ENCODE results near the gene DOK7. TPM values are rescaled to one million over a fixed set of nuclear protein-coding genes. Genes with fewer than 3 reads are reported as not detected.
"Not testable (repeated sequence)": the region's sequence is repeated elsewhere in the genome, so short reads cannot be mapped to it uniquely, and the experiment has no call there.

DOK7 gene
- polyA plus RNA-seq, 1 donor (not counting 4 experiments of a cell fraction or from before 2014, with no cell fraction given): 0.13 TPM

DNA sequence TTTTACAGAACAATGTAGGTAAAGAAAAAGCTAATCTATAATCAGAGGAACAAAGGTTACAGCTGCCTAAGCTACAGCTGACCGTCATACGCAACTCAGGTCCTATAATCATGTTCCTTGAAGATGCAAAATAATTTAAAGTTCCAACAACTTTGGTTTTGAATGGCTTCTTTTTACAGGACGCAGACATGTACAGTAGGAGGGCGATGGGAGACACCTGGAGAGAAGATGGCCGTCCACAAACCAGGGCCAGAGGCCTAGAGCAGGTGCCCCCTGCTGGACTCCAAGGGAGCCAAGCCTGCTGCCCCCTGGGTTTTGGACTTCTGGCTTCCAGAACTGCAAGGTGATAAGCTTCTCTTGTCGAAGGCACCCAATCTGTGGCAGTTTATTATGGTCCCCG lies 10.7 kb upstream of the DOK7 start:
- dilution Hi-C loops (cut with MboI; ENCODE audit: extremely low pct_ligation_motif_present, low sequenced_read_pairs): no loop called here
- no peak for DNase-seq (ENCODE audit: low read depth, low spot score)
- no peak overlapping the region for H3K4me3 ChIP-seq (ENCODE audit: control insufficient read depth in 2 of 3, extremely low read depth in 1 of 3, insufficient read depth in 2 of 3, low read depth in 1 of 3, low read length in 3 of 3)
- H3K4me2 ChIP-seq (ENCODE audit: control insufficient read depth, extremely low read depth, insufficient read depth, low read depth, low read length): peak overlapping the region; percentile 30
- no peaks in the 10 kb centered on the region for H3K79me2 ChIP-seq (ENCODE audit: control insufficient read depth, insufficient read depth, low read length)
- TF ChIP-seq, protein P1, sequence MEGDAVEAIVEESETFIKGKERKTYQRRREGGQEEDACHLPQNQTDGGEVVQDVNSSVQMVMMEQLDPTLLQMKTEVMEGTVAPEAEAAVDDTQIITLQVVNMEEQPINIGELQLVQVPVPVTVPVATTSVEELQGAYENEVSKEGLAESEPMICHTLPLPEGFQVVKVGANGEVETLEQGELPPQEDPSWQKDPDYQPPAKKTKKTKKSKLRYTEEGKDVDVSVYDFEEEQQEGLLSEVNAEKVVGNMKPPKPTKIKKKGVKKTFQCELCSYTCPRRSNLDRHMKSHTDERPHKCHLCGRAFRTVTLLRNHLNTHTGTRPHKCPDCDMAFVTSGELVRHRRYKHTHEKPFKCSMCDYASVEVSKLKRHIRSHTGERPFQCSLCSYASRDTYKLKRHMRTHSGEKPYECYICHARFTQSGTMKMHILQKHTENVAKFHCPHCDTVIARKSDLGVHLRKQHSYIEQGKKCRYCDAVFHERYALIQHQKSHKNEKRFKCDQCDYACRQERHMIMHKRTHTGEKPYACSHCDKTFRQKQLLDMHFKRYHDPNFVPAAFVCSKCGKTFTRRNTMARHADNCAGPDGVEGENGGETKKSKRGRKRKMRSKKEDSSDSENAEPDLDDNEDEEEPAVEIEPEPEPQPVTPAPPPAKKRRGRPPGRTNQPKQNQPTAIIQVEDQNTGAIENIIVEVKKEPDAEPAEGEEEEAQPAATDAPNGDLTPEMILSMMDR (optimal IDR thresholded peaks at IDR 0.05 in 1 of 3, IDR thresholded peaks at IDR 0.05 in 1 of 3, conservative IDR thresholded peaks at IDR 0.05 in 1 of 3; ENCODE audit: extremely low read depth in 1 of 3, insufficient read depth in 2 of 3, low read length in 3 of 3): peak in 1 of 3 experiments; percentile 11
- no peak for TF ChIP-seq EZH2 (IDR thresholded peaks at IDR 0.05; ENCODE audit: low read length)
- no peak for FAIRE-seq
- H3K4me1 ChIP-seq (ENCODE audit: control insufficient read depth, extremely low read depth, insufficient read depth, low read length): peaks cover 3% of the 10 kb centered on the region
- H3K9me3 ChIP-seq (ENCODE audit: control insufficient read depth, low read depth, low read length): no peaks in the 10 kb centered on the region
- H3K9me1 ChIP-seq (ENCODE audit: control insufficient read depth, extremely low read depth, insufficient read depth, low read length): no peaks in the 10 kb centered on the region
- H3K27me3 ChIP-seq (ENCODE audit: control insufficient read depth, extremely low read depth, insufficient read depth, low read length): no peaks in the 10 kb centered on the region
- H2AFZ ChIP-seq (ENCODE audit: control insufficient read depth, low read length): no peak overlapping the region
- H3K27ac ChIP-seq (ENCODE audit: control insufficient read depth, insufficient read depth, low read length): no peak overlapping the region
- H3K36me3 ChIP-seq (ENCODE audit: control insufficient read depth in 2 of 2, extremely low read depth in 1 of 2, insufficient read depth in 2 of 2, low read length in 2 of 2): no peaks in the 10 kb centered on the region
- no peaks in the 10 kb centered on the region for H4K20me1 ChIP-seq (ENCODE audit: control insufficient read depth, extremely low read depth, insufficient read depth, low read length)
- no peak overlapping the region for H3K9ac ChIP-seq (ENCODE audit: control insufficient read depth, extremely low read depth, insufficient read depth, low read length)

DNA sequence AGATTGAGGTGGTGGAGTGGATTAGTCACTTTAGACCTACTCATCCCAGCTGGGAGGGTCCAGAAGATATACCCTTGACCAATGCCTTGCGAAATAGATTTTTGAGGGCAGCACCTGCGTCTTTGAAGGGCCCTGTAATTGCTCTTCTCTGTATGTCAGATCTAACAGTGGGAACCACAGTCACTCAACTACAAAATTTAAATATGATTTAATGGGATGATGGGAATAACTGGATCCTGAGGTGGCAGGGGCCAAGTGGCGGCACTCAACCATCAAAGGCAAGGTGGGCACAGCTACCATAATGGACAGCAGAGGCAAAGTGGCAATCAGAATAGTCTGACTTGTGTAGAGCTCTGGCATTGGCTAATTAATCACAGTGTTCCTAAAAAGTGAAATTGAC lies 7.5 kb upstream of the DOK7 start:
- H3K9me1 ChIP-seq (ENCODE audit: control insufficient read depth, extremely low read depth, insufficient read depth, low read length); DNase-seq (ENCODE audit: low read depth, low spot score); H3K27ac ChIP-seq (ENCODE audit: control insufficient read depth, insufficient read depth, low read length); dilution Hi-C loops (cut with MboI; ENCODE audit: extremely low pct_ligation_motif_present, low sequenced_read_pairs); H3K9ac ChIP-seq (ENCODE audit: control insufficient read depth, extremely low read depth, insufficient read depth, low read length); H3K4me3 ChIP-seq (ENCODE audit: control insufficient read depth in 2 of 3, extremely low read depth in 1 of 3, insufficient read depth in 2 of 3, low read depth in 1 of 3, low read length in 3 of 3); H3K4me1 ChIP-seq (ENCODE audit: control insufficient read depth, extremely low read depth, insufficient read depth, low read length); H2AFZ ChIP-seq (ENCODE audit: control insufficient read depth, low read length); FAIRE-seq; H3K9me3 ChIP-seq (ENCODE audit: control insufficient read depth, low read depth, low read length); H3K4me2 ChIP-seq (ENCODE audit: control insufficient read depth, extremely low read depth, insufficient read depth, low read depth, low read length); H3K79me2 ChIP-seq (ENCODE audit: control insufficient read depth, insufficient read depth, low read length); H3K36me3 ChIP-seq (ENCODE audit: control insufficient read depth in 2 of 2, extremely low read depth in 1 of 2, insufficient read depth in 2 of 2, low read length in 2 of 2); H4K20me1 ChIP-seq (ENCODE audit: control insufficient read depth, extremely low read depth, insufficient read depth, low read length): not testable (repeated sequence)
- peaks cover 14% of the 10 kb centered on the region for H3K27me3 ChIP-seq (ENCODE audit: control insufficient read depth, extremely low read depth, insufficient read depth, low read length)

DNA sequence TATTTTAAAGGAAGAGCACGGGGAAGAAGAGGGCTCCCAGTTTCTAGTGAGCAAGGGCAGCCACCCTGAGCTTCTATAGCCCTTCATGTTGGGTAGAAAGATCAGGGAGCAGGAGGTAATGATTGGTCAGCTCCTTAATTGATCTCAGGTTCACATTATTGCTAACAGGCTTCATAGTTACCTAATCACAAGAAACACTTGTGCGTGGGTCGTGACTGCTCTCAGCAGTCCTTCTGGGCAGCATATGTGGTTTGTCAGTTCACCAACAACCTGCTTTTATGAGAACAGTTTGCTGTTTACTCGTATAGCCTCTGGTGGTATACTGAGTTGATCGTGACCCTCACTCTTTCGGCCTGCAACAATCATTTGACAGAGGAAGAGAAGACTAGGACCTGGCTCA lies 4.7 kb upstream of the DOK7 start:
- Histone ChIP-seq H3K4me3 (ENCODE audit: control insufficient read depth in 2 of 3, extremely low read depth in 1 of 3, insufficient read depth in 2 of 3, low read depth in 1 of 3, low read length in 3 of 3) (no peak overlapping the region), H3K9ac (ENCODE audit: control insufficient read depth, extremely low read depth, insufficient read depth, low read length) (no peak overlapping the region), H3K27ac (ENCODE audit: control insufficient read depth, insufficient read depth, low read length) (no peak overlapping the region), H3K9me1 (ENCODE audit: control insufficient read depth, extremely low read depth, insufficient read depth, low read length) (no peaks in the 10 kb centered on the region), H3K36me3 (ENCODE audit: control insufficient read depth in 2 of 2, extremely low read depth in 1 of 2, insufficient read depth in 2 of 2, low read length in 2 of 2) (no peaks in the 10 kb centered on the region), H3K4me2 (ENCODE audit: control insufficient read depth, extremely low read depth, insufficient read depth, low read depth, low read length) (no peak overlapping the region), H2AFZ (ENCODE audit: control insufficient read depth, low read length) (no peak overlapping the region), H4K20me1 (ENCODE audit: control insufficient read depth, extremely low read depth, insufficient read depth, low read length) (no peaks in the 10 kb centered on the region), H3K27me3 (ENCODE audit: control insufficient read depth, extremely low read depth, insufficient read depth, low read length) (peaks cover 38% of the 10 kb centered on the region), H3K79me2 (ENCODE audit: control insufficient read depth, insufficient read depth, low read length) (no peaks in the 10 kb centered on the region), H3K9me3 (ENCODE audit: control insufficient read depth, low read depth, low read length) (no peaks in the 10 kb centered on the region), H3K4me1 (ENCODE audit: control insufficient read depth, extremely low read depth, insufficient read depth, low read length) (peaks cover 15% of the 10 kb centered on the region)
- dilution Hi-C loops (cut with MboI; ENCODE audit: extremely low pct_ligation_motif_present, low sequenced_read_pairs): no loop called here
- DNase-seq (ENCODE audit: low read depth, low spot score) (no peak), FAIRE-seq (no peak)
- TF ChIP-seq, protein P1 (optimal IDR thresholded peaks at IDR 0.05 in 1 of 3, IDR thresholded peaks at IDR 0.05 in 1 of 3, conservative IDR thresholded peaks at IDR 0.05 in 1 of 3; ENCODE audit: extremely low read depth in 1 of 3, insufficient read depth in 2 of 3, low read length in 3 of 3): no peak
- no peak for TF ChIP-seq EZH2 (IDR thresholded peaks at IDR 0.05; ENCODE audit: low read length)

GRCh38 chr4:3459156-3459555 lies 4.0 kb upstream of the DOK7 start:
- H3K9me3 ChIP-seq (ENCODE audit: control insufficient read depth, low read depth, low read length); FAIRE-seq; H3K4me2 ChIP-seq (ENCODE audit: control insufficient read depth, extremely low read depth, insufficient read depth, low read depth, low read length); H2AFZ ChIP-seq (ENCODE audit: control insufficient read depth, low read length); H3K36me3 ChIP-seq (ENCODE audit: control insufficient read depth in 2 of 2, extremely low read depth in 1 of 2, insufficient read depth in 2 of 2, low read length in 2 of 2); H4K20me1 ChIP-seq (ENCODE audit: control insufficient read depth, extremely low read depth, insufficient read depth, low read length); DNase-seq (ENCODE audit: low read depth, low spot score); H3K4me3 ChIP-seq (ENCODE audit: control insufficient read depth in 2 of 3, extremely low read depth in 1 of 3, insufficient read depth in 2 of 3, low read depth in 1 of 3, low read length in 3 of 3); H3K79me2 ChIP-seq (ENCODE audit: control insufficient read depth, insufficient read depth, low read length); H3K9ac ChIP-seq (ENCODE audit: control insufficient read depth, extremely low read depth, insufficient read depth, low read length); dilution Hi-C loops (cut with MboI; ENCODE audit: extremely low pct_ligation_motif_present, low sequenced_read_pairs); H3K9me1 ChIP-seq (ENCODE audit: control insufficient read depth, extremely low read depth, insufficient read depth, low read length); H3K27ac ChIP-seq (ENCODE audit: control insufficient read depth, insufficient read depth, low read length): not testable (repeated sequence)
- H3K4me1 ChIP-seq (ENCODE audit: control insufficient read depth, extremely low read depth, insufficient read depth, low read length): peaks cover 15% of the 10 kb centered on the region
- H3K27me3 ChIP-seq (ENCODE audit: control insufficient read depth, extremely low read depth, insufficient read depth, low read length): peaks cover 45% of the 10 kb centered on the region
